Urinary bladder (tissue), 4 donors: Measurements from ENCODE around the gene RNF213. TPM values are rescaled to one million over a fixed set of nuclear protein-coding genes. Genes with fewer than 3 reads are reported as not detected.

ENCODE experiments used
- DNase-seq: peaks from one replicate; pipeline ENCODE4 v3.0.0-alpha.2; 2015; ENCODE audit errors: extremely low spot score
- H3K27ac ChIP-seq: one replicate; pipeline ENCODE4 v1.5.1; 2013; ENCODE audit warnings: low read depth, mild to moderate bottlenecking, moderate library complexity
- H3K36me3 ChIP-seq: one replicate; pipeline ENCODE4 v1.6.1; 2013; ENCODE audit warnings: mild to moderate bottlenecking, moderate library complexity; ENCODE audit not compliant: insufficient read depth
- H3K4me1 ChIP-seq: one replicate; pipeline ENCODE4 v1.6.1; 2013; ENCODE audit warnings: mild to moderate bottlenecking, moderate library complexity; ENCODE audit not compliant: insufficient read depth
- H3K4me3 ChIP-seq: one replicate; pipeline ENCODE4 v1.5.1; 2013; ENCODE audit warnings: low read depth, low read length
- WGBS: extraction: QIAGEN DNeasy Blood & Tissue Kit; methylation state at CpG from one replicate; pipeline ENCODE4 v1.1.7; 2013; 5-methylcytosine and 5-hydroxymethylcytosine counted together
- polyA plus RNA-seq: library from polyadenylated mRNA; stranded (reverse); fragments of 200-250 nt; gene quantifications from one replicate; pipeline ENCODE4 v1.2.3, GENCODE V29; 2013
- total RNA-seq: library from RNA; depleted of rRNA; stranded (reverse); fragments of >200 nt; gene quantifications from one replicate; pipeline ENCODE4 v1.2.3, GENCODE V29; 2014
- donor health status: healthy with polysubstance abuse.
- donor health status: healthy.

The RNF213 gene
- total and polyA plus RNA-seq, 2 donors: 37.2 to 81.5 TPM

DNA sequence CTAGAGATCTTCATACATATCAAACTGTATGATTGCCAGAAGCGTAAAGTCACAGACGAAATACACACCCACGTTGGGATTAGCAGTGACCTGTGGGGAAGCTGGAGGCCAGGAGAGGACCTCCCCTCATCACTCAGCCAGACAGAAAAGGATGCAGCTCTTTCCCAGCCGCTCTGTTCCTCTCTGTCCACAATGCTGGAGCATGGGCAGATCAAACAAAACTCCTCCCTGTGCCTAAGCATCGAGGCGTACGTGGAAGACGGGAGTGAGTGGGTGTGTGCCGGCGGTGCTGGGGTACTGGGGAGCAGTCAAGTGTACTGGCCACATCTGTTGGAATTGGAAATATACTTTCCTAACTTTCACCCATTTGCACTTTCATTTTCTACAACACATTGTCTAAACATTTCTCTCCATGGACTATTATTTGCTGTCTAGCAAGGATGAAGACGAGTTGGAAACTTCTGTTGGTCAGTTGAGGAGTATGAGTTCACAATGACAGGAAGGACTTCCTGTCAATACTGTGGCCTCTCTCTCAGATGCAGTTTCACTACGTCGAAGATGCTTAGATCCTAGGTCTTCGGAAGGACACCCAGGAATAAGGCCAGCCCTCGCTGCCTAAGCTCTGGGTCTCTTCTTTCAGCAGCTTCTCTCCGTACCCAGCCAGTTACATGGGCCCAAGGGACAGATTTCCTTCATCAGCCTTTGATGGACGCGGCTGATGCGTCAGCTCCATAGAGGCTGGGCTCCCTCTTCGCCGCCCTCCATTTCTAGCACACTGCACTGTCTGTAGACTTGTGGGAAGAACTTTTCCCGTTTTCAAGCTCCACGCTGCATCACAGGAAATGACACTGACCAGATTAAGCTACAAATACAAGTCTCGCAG, 123.7 kb downstream of the RNF213 start:
- peaks cover 13% of the 10 kb centered on the region for H3K36me3 ChIP-seq
- WGBS: 72% methylated on average over 24 of the region's 24 CpGs
- DNase-seq: no peak
- H3K27ac ChIP-seq: no peak overlapping the region
- no peak overlapping the region for H3K4me3 ChIP-seq
- H3K4me1 ChIP-seq: no peaks in the 10 kb centered on the region

DNA sequence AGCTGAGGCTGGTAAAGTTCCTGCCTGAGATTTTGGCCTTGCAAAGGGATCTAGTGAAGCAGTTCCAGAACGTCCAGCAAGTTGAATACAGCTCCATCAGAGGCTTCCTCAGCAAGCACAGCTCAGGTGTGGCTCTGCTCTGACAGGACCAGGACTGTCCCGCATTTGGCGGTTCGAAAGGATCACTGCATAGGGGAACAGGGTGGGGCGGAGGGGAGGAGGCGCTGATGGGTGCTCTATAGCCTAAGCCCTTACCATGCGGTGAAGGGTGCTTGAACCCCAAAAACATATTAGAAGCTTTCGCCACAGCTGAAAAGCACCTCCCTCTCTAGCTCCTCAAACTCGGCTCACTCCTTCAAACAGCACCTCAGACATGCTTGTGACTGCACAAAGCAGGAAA, 124.4 kb downstream of the RNF213 start:
- WGBS: 84% methylated on average over 9 of the region's 9 CpGs
- Histone ChIP-seq H3K4me3 (no peak overlapping the region), H3K4me1 (no peaks in the 10 kb centered on the region), H3K36me3 (peaks cover 19% of the 10 kb centered on the region), H3K27ac (no peak overlapping the region)
- DNase-seq: no peak

DNA sequence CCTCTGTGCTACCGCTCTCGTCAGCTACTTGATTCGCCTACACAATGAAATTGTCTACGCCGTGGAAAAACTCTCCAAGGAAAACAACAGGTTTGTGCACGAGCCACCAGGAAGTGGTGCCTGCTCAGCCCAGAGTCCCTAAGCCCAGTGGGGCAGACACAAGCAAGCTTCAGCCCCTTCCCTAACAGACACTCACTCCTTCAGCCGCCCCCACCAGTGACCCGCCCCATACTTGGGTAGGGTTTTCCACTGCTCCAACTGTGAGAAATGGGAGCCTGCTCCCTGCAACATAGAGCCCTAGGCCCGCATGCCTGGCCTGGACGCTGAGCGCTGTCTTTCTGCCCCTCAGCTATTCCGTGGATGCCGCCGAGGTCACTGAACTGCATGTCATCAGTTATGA, 125.7 kb downstream of the RNF213 start:
- Histone ChIP-seq H3K27ac (no peak overlapping the region), H3K36me3 (peaks cover 18% of the 10 kb centered on the region), H3K4me3 (no peak overlapping the region), H3K4me1 (no peaks in the 10 kb centered on the region)
- no peak for DNase-seq
- WGBS: 95% methylated on average over 14 of the region's 14 CpGs

DNA sequence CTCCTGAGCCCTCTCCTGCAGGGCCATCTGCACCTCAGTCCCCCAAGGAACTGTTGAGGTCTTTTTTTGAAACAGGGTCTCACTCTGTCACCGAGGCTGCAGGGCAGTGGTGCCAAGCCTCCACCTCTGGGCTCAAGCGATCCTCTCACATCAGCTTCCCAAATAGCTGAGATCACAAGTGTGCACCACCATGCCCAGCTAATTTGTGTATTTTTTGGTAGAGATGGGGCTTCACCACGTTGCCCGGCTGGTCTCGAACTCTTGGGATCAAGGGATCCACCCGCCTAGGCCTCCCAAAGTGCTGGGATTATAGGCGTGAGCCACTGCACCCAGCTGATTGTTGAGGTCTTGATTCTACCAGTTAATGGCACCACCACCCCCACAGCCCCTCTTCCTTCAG, 126.4 kb downstream of the RNF213 start:
- Histone ChIP-seq H3K4me1 (no peaks in the 10 kb centered on the region), H3K27ac (no peak overlapping the region), H3K4me3 (no peak overlapping the region), H3K36me3 (peaks cover 13% of the 10 kb centered on the region)
- 94% methylated on average over 7 of the region's 7 CpGs for WGBS
- no peak for DNase-seq

DNA sequence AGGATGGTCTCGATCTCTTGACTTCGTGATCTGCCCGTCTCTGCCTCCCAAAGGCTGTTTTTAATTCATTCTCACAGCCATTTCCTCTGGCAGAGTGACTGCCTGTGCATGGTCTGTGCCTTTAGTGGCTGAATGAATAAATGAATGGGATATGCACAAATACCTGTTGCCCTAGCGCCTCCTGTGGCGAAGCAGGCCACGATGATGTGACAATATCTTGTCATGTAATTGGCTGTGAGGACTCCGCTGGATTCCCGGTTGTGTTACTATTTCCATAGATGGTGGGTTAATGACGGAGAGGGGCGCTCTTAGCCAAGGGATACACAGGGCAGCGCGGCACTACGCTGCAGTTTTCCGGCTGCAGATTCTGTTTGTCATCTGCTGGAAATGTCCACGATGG, 127.5 kb downstream of the RNF213 start:
- no peak for DNase-seq
- Histone ChIP-seq H3K36me3 (peaks cover 10% of the 10 kb centered on the region), H3K27ac (no peak overlapping the region), H3K4me1 (no peaks in the 10 kb centered on the region), H3K4me3 (no peak overlapping the region)
- 91% methylated on average over 15 of the region's 15 CpGs for WGBS

DNA sequence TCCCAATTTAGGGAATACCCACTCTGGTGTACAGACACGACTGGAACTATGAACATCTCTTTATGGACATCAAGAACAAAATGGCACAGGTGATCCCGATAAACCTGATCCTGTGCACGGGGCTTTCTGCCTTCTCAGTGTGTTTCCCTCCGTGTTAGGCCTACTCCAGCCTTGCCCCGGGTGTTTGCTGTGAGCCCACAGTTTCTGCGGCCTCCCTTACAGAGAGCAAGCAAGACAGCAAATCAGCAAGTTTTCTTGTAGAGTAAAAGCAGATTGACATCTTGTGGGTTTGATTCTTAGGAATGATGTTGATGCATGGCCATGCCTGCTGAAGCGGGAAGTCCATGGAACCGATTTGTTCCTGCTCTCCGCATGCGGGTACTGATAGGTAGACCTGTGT, 127.9 kb downstream of the RNF213 start:
- H3K27ac ChIP-seq: no peak overlapping the region
- WGBS: 95% methylated on average over 10 of the region's 10 CpGs
- H3K4me3 ChIP-seq: no peak overlapping the region
- no peak for DNase-seq
- H3K4me1 ChIP-seq: no peaks in the 10 kb centered on the region
- H3K36me3 ChIP-seq: peaks cover 10% of the 10 kb centered on the region

DNA sequence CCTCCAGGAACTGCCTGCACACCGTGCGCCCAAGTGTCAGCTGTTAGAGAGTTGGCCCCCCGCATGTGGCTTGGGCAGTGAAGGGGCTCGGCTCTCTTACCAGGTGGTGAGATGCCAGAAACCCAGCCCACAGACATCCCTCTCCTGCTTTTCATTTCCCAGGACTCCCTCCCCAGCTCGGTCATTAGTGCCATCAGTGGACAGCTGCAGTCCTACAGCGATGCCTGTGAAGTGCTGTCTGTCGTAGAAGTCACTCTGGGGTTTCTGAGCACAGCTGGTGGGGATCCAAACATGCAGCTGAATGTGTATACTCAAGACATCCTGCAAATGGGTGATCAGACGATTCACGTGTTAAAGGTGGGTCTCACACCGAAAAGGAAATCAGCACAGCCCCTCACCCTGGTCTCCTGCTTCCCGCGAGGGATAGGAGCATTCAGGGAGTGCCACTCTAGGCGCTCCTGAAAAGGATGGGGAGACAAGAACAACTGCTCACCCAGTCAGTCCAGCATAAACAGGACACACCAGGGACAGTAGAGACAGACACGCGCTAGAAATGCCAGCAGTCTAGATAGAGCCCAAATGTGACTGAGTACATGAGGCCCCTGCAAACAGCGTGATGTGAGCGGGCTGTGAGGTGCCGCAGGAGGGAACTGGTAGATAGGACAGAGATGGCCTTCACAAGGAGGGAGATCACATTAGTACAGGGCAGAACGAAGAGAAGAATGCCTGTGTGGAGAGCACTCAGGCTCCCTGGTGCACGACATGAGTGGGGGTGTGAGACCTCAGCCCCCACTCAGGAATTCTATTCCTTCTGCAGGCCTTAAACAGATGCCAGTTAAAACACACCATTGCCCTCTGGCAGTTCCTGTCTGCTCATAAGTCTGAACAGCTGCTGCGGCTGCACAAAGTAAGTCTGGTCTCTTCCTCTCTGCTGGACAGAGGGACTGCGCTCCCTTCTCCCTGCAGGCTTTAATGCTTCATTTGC, 128.7 kb downstream of the RNF213 start:
- no peaks in the 10 kb centered on the region for H3K4me1 ChIP-seq
- DNase-seq: no peak
- no peak overlapping the region for H3K27ac ChIP-seq
- WGBS: 88% methylated on average over 22 of the region's 22 CpGs
- H3K36me3 ChIP-seq: peaks cover 10% of the 10 kb centered on the region
- no peak overlapping the region for H3K4me3 ChIP-seq

DNA sequence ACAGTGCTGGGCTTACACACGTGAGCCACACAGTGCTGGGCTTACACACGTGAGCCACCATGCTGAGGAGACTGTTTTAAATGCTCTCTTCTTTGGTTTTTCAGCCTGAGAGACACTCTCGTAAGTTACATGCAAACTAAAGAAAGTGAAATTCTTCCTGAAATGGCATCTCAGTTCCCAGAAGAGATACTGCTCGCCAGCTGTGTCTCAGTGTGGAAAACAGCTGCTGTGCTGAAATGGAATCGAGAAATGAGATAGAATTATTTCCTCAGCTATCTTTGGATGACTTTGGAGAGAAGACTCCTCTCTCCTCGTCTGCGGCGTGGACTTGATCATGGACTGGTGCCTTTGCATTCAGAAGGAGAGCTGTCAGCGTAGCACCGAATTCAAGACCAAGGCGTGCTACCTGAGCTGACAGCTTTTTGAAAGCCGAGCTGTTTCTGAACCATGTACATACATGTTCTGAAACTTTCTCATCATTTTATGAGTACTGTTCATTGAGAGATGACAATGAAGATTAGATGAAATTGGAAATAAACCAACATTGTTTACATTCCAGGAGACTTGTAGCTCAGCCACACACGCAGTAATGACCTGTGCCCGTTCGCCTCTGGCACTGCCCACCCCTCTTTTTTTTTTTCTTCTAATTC, 132.7 kb downstream of the RNF213 start:
- Histone ChIP-seq H3K4me1 (no peaks in the 10 kb centered on the region), H3K27ac (no peak overlapping the region), H3K4me3 (no peak overlapping the region), H3K36me3 (peaks cover 6% of the 10 kb centered on the region)
- no peak for DNase-seq
- 66% methylated on average over 15 of the region's 15 CpGs for WGBS

DNA sequence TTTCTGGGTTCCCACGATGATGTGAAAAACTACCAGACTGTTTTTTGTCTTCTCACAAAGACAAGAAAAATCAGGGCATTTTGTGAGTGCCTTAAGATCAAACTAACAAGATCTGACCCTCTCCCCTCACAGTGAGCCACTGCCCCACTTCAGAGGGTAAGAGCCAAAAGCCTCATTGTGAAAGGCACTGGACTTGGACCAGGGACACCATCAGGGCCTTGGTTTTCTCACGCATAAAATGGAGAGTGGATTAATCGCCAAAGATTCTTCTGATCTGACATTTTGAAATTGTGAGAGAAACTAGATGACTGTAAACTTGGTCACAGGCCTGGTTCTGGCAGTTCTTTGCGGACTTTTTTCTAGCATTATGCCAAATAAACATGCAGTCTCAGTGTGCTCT, 133.3 kb downstream of the RNF213 start:
- Histone ChIP-seq H3K27ac (no peak overlapping the region), H3K4me1 (no peaks in the 10 kb centered on the region), H3K4me3 (no peak overlapping the region), H3K36me3 (peaks cover 6% of the 10 kb centered on the region)
- 83% methylated on average over 4 of the region's 4 CpGs for WGBS
- no peak for DNase-seq

DNA sequence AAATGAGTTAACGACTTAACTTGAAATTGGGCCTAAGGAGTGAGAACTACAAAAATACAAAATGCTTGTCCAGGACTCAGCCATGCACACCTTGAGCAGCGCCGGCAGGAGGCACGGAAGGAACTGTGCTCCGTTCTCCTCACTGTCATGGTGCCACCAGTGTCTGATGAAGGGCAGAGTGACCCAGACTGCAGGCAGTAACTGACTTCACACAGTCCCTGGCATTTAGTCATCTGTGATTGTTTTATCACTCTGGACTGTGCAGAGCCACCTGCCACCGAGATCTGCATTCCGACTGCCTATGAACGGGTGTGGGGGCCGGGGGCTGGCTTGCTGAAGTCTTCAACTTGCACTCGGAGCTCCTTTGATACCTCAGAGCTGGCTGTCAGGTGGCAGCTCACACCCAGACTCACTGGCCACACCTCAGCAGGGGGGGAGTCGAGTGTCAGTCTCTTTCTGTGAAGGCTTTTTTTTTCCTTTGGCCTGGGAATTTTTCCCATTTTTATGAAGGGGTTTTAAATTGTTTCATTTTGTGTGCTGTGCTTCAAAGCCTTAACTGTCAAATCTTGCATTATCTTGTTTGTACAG, 134.1 kb downstream of the RNF213 start:
- no peak overlapping the region for H3K4me3 ChIP-seq
- 79% methylated on average over 11 of the region's 11 CpGs for WGBS
- DNase-seq: no peak
- H3K4me1 ChIP-seq: no peaks in the 10 kb centered on the region
- peaks cover 3% of the 10 kb centered on the region for H3K36me3 ChIP-seq
- H3K27ac ChIP-seq: no peak overlapping the region

DNA sequence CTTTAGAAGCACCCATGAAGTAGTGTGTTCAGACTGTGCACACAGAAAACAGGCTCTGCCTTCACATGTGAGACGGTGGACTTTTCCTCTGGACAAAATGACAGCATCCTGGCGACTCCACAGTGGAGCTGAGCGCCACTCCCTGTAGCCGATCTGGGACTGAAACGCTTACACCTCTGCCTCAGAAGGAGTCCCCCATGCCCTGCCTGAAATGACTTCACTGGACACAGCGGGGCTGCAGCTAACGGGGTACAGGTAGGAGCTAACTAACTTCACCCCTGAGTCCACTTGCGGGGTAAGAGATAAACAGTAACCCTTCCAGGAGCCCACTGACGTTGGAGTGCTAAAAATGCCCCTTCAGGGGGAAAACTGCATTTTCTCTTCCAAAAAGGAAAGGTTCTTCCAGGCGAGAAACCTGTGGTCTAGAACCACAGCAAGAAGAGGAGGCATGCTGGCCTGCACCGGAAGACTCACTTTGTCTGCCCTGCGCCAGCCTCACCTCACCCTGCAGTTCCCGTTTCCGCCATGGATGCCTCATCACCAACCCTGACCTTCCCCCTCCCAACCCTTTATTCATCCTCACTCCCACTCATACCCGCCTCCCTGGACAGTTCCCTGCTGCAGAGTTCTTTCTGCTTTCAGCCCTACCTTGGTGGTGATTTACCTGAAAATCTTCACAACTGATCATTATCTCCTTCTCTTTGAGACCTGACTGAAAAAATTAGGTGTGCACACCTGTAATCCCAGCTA, 134.9 kb downstream of the RNF213 start:
- 81% methylated on average over 15 of the region's 15 CpGs for WGBS
- Histone ChIP-seq H3K27ac (no peak overlapping the region), H3K4me1 (no peaks in the 10 kb centered on the region), H3K4me3 (no peak overlapping the region), H3K36me3 (no peaks in the 10 kb centered on the region)
- no peak for DNase-seq

DNA sequence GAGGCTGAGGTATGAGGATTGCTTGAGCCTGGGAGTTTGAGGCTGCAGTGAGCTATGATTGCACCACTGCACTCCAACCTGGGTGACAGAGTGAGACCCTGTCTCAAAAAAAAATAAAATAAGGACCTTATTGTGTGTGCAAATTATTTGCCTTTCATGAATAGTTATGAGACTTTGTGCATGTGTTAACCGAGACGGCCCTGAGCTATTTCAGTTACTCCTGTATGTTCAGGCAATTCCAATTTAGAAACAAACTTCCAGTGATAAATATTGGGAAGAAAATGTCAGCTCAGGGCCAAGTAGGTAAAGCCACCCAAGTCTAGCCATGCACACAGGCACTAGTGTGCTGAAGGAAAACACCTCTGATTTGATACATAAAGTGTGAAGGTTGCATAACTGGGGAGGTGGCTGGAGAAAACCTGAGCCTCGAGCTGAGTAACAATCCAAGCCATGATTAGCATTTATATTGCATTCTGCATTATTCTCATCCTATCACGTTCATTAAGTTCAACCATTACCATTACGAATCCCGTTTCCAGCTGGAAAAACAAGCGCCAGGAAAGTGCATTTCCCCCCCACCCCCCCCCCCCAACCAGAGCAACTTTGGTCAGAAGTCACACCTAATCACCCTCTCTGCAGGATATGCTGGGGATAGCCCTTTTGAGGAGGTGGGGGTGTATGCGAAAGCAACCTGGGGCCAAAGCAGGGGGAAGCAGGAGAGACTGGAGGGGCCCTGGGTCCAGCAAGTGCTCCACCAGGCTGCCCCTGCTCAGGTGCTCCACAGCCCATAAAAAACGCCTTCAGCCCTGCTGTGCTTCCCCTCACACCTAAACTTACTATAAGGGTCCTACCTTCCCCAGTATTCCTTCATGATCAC, 135.7 kb downstream of the RNF213 start:
- H3K36me3 ChIP-seq: no peaks in the 10 kb centered on the region
- H3K4me1 ChIP-seq: no peaks in the 10 kb centered on the region
- no peak for DNase-seq
- WGBS: 60% methylated on average over 9 of the region's 9 CpGs
- H3K27ac ChIP-seq: no peak overlapping the region
- H3K4me3 ChIP-seq: no peak overlapping the region
